GM18511 (cell line): ENCODE measurements around the gene ELMO1.

Experiments used
- ATAC-seq: cut with Tn5 transposase; IDR thresholded peaks from one replicate; pipeline ENCODE4 v1.9.1; 2021; ENCODE audit warnings: mild to moderate bottlenecking, moderate library complexity; ENCODE audit not compliant: unreplicated experiment

ELMO1 gene

DNA sequence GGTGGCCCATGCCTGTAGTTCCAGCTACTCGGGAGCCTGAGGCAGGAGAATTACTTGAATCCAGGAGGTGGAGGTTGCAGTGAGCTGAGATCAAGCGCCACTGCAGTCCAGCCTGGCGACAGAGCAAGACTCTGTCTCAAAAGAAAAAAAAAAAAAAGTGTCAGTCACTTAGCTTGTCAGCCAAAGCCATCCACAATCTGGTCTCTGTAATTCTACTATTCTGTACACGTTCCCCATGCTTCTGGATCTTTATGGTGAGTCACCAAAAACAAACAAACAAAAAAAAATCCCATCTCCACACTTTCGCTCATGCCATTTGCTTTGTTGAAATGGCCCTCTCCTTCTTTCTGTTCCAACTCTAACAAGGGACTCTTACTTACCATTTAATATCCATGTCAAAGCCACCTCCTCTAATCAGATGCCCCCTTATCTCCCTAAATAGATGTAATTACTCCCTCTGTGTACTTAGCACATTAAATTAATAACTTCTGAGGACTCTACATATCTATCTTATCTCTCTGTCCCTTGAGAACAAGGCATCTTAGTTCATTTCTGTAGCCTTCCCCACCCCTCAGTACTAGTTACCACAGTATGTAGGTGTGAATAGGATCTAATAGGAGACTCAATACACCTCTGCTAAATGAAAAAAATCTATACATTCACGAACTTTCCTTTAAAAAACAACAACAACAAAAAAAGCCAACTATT is 128.4 kb downstream of the ELMO1 start:
- no peak for ATAC-seq

DNA sequence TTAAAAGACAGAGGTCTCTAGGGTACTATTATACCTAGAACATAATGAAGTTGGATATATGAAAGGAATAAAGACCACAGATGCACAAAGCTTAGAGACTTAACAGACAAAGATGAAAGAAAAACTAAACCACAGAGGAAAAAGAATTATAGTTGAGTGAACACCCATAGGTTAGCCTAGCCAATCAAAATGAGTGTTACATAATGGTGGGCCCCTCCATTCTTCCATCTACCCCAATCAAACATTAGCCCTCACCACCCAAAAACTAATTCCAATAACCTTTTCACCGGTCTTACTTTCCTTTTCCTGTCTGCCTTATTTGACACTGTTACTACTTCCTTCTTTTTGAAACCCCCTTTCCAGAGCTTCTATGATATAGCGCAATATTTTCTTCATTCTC is 130.1 kb downstream of the ELMO1 start:
- ATAC-seq = no peak

DNA sequence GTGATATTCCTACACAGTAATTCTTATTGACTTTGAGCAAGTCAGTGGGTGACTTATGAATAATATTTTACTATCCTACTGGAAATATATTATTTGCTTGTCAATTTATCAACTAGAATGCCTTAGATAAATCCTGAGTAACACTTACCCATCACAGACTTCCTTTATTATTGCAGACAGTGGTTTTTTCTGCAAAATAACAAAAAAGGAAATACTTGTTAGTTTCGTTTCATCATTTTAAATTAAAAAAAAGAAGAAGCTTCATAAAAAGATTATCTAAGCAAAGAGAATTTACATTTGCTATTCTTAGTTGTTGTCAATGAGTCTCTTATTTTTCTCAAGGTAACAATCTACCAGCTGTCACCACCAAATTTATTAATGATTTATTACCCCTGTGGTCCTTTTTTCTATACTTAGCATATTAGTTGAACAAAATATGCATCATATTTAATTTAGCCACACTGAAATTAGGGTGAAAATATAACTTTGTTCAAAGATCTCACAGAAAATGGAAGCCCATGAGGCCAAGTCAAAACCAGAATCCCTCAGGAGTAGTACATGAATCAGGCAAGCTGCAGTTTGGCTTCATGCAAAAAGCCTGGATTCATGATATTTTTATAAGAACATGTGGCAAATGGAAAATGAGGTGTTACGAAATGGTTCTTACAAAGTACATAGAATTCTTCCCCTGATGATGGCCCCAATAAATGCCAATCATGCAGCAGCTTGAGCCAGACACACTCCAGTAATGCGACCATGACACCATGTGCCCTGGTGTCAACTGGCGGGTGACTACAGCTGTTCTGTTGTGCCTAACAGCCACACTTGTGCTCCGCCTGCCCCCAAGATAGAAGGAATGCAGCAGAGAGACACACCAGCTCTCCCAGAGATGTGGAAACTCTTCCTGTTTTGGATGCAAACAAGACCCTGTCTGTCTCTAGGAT is 132.6 kb downstream of the ELMO1 start:
- peak; percentile 53 for ATAC-seq

DNA sequence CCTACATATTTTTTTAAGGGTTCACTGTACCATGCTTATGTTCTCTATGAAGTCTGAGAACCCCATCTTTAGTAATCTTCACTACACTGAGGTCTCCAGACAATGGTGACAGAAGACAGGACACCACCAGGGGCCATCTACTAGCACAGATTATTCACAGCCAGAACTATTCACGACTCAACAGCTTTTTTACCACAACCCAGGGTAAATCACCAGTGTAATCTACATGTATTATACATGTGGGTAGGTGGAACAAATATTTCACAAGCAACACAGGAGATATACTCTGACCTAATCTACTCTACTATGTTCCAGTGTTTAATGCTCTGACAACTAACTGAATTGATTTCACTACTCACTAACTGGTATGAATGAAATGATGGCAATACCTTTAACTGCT is 136.1 kb downstream of the ELMO1 start:
- ATAC-seq = no peak

DNA sequence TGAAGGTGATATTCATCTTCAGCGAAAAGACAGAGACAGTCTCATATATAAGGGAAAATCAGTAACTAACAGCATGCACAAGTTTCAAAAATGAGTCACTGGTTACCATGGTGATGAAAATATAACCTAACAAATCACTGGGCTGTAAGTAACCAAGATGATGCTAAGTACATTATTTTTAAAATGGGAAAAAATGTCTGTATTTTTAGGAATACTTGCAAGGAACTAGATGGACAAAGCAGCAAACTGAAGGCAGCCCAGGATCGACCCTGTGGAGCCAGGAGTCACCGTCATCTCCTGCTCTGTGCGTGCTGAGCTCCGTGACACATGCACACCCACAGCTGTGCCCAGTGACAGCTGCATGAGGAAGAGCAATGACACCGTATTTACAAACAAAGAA is 137.3 kb downstream of the ELMO1 start:
- ATAC-seq = no peak

DNA sequence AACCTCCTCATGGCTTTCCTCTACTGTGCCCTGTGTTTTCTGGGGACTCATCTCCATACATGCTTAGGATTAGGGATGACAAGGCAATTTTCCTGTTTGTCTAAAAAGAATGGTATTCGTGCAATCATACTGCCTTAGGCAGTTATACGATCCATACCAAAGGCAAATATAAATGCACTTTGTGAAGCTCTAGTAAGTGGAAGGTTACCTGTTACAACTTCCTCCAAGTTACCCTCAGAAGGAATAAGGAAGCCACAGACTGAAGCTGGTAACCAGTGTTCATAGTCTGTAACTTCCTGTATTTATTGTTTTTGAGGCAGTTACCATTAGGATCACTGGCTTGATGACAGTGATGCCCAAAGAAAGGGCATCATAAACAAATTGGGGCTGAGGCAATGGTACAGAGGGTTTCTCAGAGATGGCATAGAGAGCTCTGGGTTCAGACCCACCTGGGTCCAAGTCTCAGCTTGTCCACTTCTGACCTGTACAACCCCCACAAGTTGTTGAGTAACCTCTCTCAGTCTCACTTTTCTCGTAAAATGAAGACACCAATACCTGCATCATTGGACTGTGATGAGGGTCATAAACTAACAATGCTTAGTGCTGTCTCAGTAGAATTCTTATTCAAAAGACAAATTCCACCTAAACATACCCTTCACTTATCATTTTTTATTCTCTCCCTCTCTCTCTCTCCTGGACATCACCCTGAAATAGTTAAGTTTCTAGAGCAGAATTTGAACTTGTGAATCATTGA is 138.2 kb downstream of the ELMO1 start:
- peak; percentile 50 for ATAC-seq

DNA sequence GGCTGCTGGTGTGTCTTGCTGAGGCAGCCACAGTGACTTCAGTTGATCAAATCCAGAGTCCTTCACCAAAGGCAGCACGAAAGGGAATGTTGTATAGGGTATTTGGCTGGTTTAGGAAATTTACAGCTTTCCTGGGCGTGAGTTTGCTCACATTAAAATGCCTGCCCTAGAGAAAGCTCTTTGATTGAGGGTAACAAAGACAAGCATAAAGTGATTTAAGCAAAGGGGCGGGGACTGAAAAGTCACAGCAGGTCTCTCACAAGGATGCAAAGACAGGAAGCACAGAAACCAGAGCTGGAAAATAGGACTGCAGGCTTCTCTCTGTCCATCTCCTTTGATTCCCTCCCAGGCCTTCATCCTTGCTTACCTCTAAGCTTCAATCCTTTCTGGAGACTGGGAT is 139.2 kb downstream of the ELMO1 start:
- ATAC-seq = no peak

DNA sequence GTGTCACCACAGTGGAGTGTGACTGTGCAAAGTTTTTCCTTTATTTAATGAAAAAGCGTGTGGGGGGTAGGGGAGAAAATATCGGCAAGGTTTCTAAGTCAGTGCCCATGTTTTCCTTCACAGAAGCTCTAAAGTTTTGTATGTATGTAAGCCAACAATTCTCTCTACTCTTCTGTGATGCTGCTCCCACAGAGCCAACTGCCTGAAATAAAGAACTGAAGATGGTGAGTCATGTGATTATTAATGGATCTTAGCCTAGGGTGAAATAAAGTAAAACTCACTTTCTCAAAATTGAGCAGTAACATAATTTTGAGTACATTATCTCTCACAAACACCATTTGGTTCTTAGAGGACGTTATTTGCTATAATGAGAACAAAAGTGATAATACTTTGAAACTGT is 143.7 kb downstream of the ELMO1 start:
- no peak for ATAC-seq

DNA sequence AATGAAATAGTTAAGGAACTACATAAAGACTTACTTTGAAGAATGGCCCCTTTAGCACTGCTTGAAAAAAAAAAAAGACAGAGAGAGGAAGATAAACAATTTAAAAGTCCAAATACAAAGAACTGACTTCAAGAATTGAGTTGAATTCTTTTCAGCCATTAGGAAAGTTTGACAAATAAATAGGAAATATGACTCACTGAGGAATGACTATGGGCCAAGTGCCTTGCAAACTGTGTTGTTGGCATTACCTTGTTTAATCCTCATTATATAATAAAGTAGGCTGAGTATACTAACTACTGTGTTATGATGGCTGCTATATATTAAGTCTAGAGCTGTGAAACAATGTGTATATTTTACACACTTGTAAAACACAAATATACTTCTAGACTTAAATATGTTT is 151.1 kb downstream of the ELMO1 start:
- ATAC-seq = no peak

DNA sequence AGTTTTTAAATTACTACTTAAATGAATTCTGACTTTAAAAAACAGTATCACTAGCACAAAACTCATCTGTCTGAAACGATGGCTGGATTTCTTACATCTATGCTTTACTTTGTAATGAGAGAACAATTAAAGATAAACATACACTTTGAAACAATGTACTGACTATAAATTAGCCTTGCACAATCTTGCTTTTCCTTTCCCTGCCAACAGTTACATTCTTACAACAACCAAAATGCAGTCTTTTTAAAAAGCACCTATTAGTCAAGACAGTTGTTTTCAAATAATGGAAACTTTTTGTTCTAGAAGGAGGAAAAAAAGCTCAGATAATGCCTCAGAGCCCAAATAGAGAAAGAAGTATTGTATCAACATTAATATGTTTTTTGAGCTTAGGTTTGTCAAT is 153.3 kb downstream of the ELMO1 start:
- no peak for ATAC-seq

DNA sequence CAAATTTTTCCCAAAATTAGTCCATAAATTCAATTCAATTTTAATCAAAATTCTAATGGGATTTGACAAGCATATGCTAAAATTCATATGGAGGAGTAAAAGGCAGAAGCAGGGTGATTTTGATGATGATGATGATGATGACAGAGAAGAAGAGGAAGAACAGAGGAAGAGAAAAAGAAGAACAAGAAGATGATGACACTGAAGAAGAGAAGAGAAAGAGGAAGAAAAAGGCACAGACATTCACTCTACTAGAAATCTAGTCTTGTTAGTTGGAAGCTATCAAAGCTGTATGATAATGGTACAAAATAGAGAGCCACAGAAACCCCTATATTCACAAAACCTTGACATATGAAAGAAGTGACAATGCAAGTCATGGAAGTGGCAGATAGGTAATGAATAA is 157.9 kb downstream of the ELMO1 start:
- no peak for ATAC-seq

DNA sequence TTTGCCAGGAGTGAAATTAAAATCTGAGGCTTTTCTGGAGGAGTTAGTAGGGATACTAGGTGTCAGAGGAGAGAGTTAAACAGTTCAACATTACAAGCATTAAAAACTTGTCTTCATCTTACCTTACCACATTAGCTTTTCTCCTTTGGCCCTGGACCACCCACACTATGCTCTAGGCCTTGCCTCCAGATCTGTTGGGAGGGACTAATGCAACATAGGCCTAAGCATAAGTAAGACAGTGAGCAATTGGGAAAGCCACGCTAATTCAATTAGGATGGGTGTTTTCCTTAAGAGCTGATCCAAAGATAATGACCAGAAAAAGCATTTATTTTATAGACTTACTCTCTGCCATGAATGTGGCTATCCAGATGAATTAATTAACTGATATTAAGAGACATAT is 158.9 kb downstream of the ELMO1 start:
- ATAC-seq = no peak

DNA sequence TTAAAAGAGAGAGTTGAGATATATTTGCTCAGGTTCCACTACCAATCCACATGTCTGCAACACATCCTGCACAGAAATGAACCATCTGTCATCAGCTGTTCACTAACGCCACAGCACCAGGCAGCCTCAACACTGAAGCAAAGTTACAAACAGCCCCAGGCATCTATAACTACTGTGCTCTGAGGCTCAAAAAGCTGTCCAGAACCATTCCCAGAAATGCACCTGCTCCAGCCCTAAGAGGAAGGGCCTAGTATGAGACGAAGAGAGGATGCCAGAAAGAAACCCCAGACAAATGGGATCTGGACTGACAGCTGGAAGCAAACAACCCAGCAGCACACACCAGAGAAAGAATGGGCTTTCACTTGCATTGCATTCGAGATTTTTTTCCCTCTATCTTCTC is 159.3 kb downstream of the ELMO1 start:
- no peak for ATAC-seq

DNA sequence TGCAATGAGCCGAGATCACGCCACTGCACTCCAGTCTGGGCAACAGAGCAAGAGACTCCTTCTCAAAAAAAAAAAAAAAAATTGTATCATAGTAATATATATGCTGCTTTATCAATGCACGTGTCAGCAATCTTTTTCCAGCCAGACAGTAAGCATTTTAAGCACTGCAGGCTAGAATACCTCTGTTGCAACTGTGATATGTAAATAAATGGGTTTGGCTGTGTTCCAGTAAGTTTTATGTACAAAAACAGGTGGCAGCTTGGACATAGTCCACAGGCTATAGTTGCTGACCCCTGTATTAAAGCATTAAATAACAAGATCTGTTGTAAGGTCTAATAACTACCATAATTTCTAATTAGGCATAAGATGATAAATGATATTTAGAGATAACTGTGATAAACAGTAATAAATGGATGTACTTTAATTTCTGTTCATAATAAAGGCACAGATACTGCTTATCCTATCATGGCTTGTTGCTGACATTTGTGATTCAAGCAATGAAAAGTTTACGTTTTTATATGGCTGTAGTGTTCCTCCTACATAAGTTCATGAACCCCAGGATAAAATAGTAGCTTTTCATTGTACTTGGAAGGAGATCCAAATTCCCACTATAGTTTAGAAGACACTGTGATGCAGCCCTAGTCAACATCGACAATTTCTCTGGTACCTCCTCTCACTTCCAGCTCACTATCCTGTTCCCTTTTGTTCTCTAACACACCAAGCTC is 161.4 kb downstream of the ELMO1 start:
- peak; percentile 64 for ATAC-seq

DNA sequence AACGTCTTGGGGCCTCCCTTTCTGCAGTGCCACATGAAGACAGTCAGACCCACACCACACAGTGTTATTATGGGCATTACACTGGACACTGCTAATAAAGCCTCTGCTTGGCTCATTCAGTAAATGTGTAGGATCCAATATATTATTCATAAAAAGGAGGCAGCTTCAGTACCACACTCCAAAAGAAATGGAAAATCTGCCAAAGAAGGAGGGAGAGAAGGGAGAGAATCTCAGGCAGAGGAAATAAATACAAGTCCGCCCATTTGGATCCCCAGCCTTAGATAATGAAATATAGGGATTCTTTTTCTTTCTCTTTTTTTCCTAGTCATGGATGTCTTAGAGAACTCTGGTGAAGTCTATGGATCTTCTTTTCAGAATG is 162.2 kb downstream of the ELMO1 start:
- no peak for ATAC-seq

DNA sequence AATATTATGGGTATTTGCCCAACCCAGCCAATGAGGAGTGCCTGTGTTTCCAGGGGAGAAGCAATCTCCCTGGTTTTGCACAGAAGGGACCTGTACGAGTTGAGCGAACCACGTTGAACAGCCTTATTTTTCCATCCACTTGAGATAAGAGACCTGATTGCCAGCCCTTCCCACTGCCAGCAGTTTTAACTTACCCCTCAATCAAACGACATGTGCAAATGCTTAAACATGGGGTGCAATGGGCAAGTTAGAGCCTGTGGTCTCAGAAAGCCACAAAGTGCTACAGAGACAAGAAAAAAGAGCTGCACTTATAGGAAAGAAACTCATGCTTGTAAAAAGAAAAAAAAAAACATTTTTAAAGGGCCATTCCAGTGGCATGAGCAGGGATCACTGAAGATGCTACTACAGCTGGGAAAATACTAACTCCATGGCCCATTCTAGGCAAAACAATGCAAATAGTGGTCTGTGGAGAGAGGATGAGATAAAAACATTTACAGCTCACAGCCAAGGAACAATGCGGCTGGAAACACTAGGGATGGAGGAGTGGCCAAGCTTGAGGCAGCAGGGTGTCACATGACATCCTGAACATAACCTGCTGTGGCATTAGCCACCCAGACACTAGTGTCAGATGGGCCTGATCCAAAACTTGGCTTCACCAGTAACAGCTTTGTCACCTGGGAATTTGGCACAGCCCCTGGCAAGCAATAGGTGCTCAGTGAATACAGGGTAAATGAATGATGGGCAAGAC is 162.8 kb downstream of the ELMO1 start:
- ATAC-seq = no peak

DNA sequence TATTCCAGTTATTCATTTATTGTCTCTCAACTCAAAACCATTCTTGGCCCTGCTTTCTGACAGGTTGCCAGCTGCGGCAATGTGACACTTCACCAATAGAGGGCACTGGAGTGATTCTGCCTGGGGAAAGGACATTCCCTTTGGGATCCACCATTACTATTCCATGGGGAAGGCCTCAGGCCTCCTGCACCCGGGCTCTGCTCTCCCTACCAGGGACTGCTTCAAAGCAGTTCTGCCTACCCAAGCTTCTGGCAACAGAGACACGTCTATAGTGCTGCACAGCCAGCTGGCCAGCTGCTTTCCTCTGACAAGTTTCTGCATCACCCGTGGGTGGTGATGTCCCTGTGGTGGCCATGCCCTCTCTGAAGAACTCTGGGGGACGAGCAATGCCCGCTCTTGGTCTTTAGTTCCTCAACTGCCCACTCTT is 163.8 kb downstream of the ELMO1 start:
- ATAC-seq = no peak

DNA sequence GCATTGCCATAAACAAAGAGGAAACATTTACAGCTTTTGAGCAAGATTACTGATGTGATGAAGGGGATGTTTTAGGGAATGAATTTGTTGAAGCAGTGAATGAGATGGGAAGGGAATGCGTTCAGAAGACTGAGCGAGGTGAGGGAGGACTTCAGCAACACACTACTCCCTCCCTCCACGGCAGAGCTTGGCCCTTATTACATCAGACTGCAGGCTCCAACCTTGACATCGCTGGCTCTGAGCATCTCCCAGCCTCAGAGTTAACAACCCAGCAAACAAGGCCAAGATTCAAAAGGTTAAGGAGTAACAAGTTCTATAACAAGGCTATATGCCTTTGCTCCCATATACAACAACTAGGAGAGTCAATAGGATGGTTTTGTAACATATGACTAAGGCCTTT is 164.4 kb downstream of the ELMO1 start:
- ATAC-seq = no peak

DNA sequence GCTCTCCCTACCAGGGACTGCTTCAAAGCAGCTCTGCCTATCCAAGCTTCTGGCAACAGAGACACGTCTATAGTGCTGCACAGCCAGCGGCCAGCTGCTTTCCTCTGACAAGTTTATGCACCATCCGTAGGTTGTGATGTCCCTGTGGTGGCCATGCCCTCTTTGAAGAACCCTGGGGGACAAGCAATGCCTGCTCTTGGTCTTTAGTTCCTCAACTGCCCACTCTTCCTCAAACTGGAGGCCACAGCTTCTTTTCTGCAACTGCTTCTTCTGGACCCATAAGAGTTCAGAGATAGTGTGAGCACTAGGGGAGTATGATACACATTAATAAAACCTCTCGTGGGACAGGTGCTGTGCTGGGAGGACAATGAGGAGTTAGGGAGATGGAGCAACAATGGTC is 164.9 kb downstream of the ELMO1 start:
- ATAC-seq = no peak

DNA sequence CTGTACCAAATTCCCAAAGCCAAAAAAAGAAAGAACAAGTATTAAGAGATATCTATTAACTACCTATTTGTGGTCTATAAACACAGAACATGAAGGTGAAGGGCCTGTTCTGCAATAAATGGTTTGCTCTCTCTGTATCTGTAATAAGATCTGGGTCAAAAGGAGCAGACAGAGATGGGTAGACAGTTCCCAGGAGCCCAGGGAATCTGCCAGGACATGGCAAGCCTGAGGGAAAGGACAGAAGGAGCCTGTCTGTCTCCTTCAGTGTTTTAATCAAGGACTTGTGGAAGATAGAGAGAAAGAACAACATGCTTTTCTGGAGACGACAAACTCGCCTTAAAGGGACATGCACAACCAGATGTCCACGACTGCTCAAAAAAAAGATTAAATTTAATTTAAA is 165.7 kb downstream of the ELMO1 start:
- no peak for ATAC-seq
